Measurements from ENCODE around the gene CACNA1C.
A peak's percentile ranks its signal among the peaks of the same experiment; 100 is the strongest.

The CACNA1C gene

GRCh38 chr12:2094597-2094996 is 41.8 kb downstream of the CACNA1C start:
- Histone ChIP-seq H3K27me3 (ENCODE audit: insufficient read depth, low read length, poor library complexity) (peaks cover 7% of the 10 kb centered on the region), H3K27ac (ENCODE audit: low read length) (no peak overlapping the region)
- peak; percentile 12 for DNase-seq

GRCh38 chr12:2095878-2096277 is 43.1 kb downstream of the CACNA1C start:
- no peak for DNase-seq
- Histone ChIP-seq H3K36me3 (ENCODE audit: insufficient read depth, low read length) (no peaks in the 10 kb centered on the region), H3K27me3 (ENCODE audit: insufficient read depth, low read length, poor library complexity) (peaks cover 7% of the 10 kb centered on the region), H2AFZ (ENCODE audit: low read depth, low read length) (no peak overlapping the region), H3K27ac (ENCODE audit: low read length) (no peak overlapping the region), H4K20me1 (ENCODE audit: insufficient read depth, low read length) (no peaks in the 10 kb centered on the region), H3K4me3 (ENCODE audit: low read depth in 1 of 2, low read length in 2 of 2) (no peak overlapping the region), H3K79me2 (ENCODE audit: insufficient read depth, low read length) (no peaks in the 10 kb centered on the region), H3K4me1 (ENCODE audit: insufficient read depth, low read length) (no peaks in the 10 kb centered on the region), H3K4me2 (ENCODE audit: insufficient read depth, low read length) (no peak overlapping the region), H3K9me3 (ENCODE audit: insufficient read depth, low read length, severe bottlenecking) (no peaks in the 10 kb centered on the region), H3K9ac (ENCODE audit: low read depth, low read length) (no peak overlapping the region)
- ATAC-seq (ENCODE audit: insufficient read depth, low read depth) = no peak
- TF ChIP-seq EZH2 (IDR thresholded peaks at IDR 0.05; ENCODE audit: borderline replicate concordance, low read depth, low read length, severe bottlenecking) (no peak), CTCF (IDR thresholded peaks at IDR 0.05; ENCODE audit: borderline replicate concordance, extremely low read depth, low read length, poor library complexity, severe bottlenecking) (no peak)

More at GRCh38 chr12:2094597-2094996, 41.8 kb downstream of the CACNA1C start:
- Histone ChIP-seq H4K20me1 (ENCODE audit: insufficient read depth, low read length) (no peaks in the 10 kb centered on the region), H3K79me2 (ENCODE audit: insufficient read depth, low read length) (no peaks in the 10 kb centered on the region), H2AFZ (ENCODE audit: low read depth, low read length) (no peak overlapping the region), H3K4me1 (ENCODE audit: insufficient read depth, low read length) (no peaks in the 10 kb centered on the region), H3K36me3 (ENCODE audit: insufficient read depth, low read length) (no peaks in the 10 kb centered on the region), H3K9me3 (ENCODE audit: insufficient read depth, low read length, severe bottlenecking) (no peaks in the 10 kb centered on the region), H3K9ac (ENCODE audit: low read depth, low read length) (no peak overlapping the region), H3K4me2 (ENCODE audit: insufficient read depth, low read length) (no peak overlapping the region), H3K4me3 (ENCODE audit: low read depth in 1 of 2, low read length in 2 of 2) (no peak overlapping the region)
- ATAC-seq (ENCODE audit: insufficient read depth, low read depth) = no peak
- no peak for TF ChIP-seq EZH2 (IDR thresholded peaks at IDR 0.05; ENCODE audit: borderline replicate concordance, low read depth, low read length, severe bottlenecking)
- TF ChIP-seq CTCF (IDR thresholded peaks at IDR 0.05; ENCODE audit: borderline replicate concordance, extremely low read depth, low read length, poor library complexity, severe bottlenecking) = no peak

GRCh38 chr12:2097617-2098016 is 44.8 kb downstream of the CACNA1C start:
- H3K27ac ChIP-seq (ENCODE audit: low read length) = no peak overlapping the region
- no peaks in the 10 kb centered on the region for H3K36me3 ChIP-seq (ENCODE audit: insufficient read depth, low read length)
- no peaks in the 10 kb centered on the region for H3K79me2 ChIP-seq (ENCODE audit: insufficient read depth, low read length)
- TF ChIP-seq EZH2 (IDR thresholded peaks at IDR 0.05; ENCODE audit: borderline replicate concordance, low read depth, low read length, severe bottlenecking) = no peak
- TF ChIP-seq CTCF (IDR thresholded peaks at IDR 0.05; ENCODE audit: borderline replicate concordance, extremely low read depth, low read length, poor library complexity, severe bottlenecking) = no peak
- H2AFZ ChIP-seq (ENCODE audit: low read depth, low read length) = no peak overlapping the region
- no peaks in the 10 kb centered on the region for H3K4me1 ChIP-seq (ENCODE audit: insufficient read depth, low read length)
- H3K4me3 ChIP-seq (ENCODE audit: low read depth in 1 of 2, low read length in 2 of 2) = no peak overlapping the region
- H3K27me3 ChIP-seq (ENCODE audit: insufficient read depth, low read length, poor library complexity) = peaks cover 7% of the 10 kb centered on the region
- DNase-seq (no peak), ATAC-seq (ENCODE audit: insufficient read depth, low read depth) (no peak)
- H3K4me2 ChIP-seq (ENCODE audit: insufficient read depth, low read length) = no peak overlapping the region
- H4K20me1 ChIP-seq (ENCODE audit: insufficient read depth, low read length) = no peaks in the 10 kb centered on the region
- no peak overlapping the region for H3K9ac ChIP-seq (ENCODE audit: low read depth, low read length)
- H3K9me3 ChIP-seq (ENCODE audit: insufficient read depth, low read length, severe bottlenecking) = no peaks in the 10 kb centered on the region

- H3K4me3 ChIP-seq (ENCODE audit: low read depth in 1 of 2, low read length in 2 of 2) = no peak overlapping the region
- TF ChIP-seq CTCF (IDR thresholded peaks at IDR 0.05; ENCODE audit: borderline replicate concordance, extremely low read depth, low read length, poor library complexity, severe bottlenecking) (no peak), EZH2 (IDR thresholded peaks at IDR 0.05; ENCODE audit: borderline replicate concordance, low read depth, low read length, severe bottlenecking) (no peak)
- H3K27me3 ChIP-seq (ENCODE audit: insufficient read depth, low read length, poor library complexity) = peaks cover 7% of the 10 kb centered on the region
- H2AFZ ChIP-seq (ENCODE audit: low read depth, low read length) = no peak overlapping the region
- H3K79me2 ChIP-seq (ENCODE audit: insufficient read depth, low read length) = no peaks in the 10 kb centered on the region
- H3K27ac ChIP-seq (ENCODE audit: low read length) = no peak overlapping the region
- H4K20me1 ChIP-seq (ENCODE audit: insufficient read depth, low read length) = no peaks in the 10 kb centered on the region
- no peaks in the 10 kb centered on the region for H3K4me1 ChIP-seq (ENCODE audit: insufficient read depth, low read length)
- H3K4me2 ChIP-seq (ENCODE audit: insufficient read depth, low read length) = no peak overlapping the region
- ATAC-seq (ENCODE audit: insufficient read depth, low read depth) (no peak), DNase-seq (no peak)
- H3K9ac ChIP-seq (ENCODE audit: low read depth, low read length) = no peak overlapping the region
- H3K9me3 ChIP-seq (ENCODE audit: insufficient read depth, low read length, severe bottlenecking) = no peaks in the 10 kb centered on the region
- no peaks in the 10 kb centered on the region for H3K36me3 ChIP-seq (ENCODE audit: insufficient read depth, low read length)
Observed at GRCh38 chr12:2098852-2099251, 46.1 kb downstream of the CACNA1C start.

Data from DND-41 (cell line).